Endothelial cell (in vitro differentiated cells): ENCODE results near the gene RPL36. TPM values are rescaled to one million over a fixed set of nuclear protein-coding genes. Genes with fewer than 3 reads are reported as not detected.

Experiments
- DNase-seq: peaks from one replicate; pipeline ENCODE4 v3.0.0; 2021; ENCODE audit warnings: low spot score
- H3K27ac Mint-ChIP-seq: one replicate; pipeline ENCODE4 v1.8.0; 2021; ENCODE audit warnings: mixed read lengths, inconsistent platforms; ENCODE audit not compliant: unreplicated experiment
- H3K27me3 Mint-ChIP-seq: one replicate; pipeline ENCODE4 v1.8.0; 2021; ENCODE audit warnings: mild to moderate bottlenecking, moderate library complexity, mixed read lengths, inconsistent platforms; ENCODE audit not compliant: unreplicated experiment
- H3K36me3 Mint-ChIP-seq: one replicate; pipeline ENCODE4 v1.8.0; 2021; ENCODE audit warnings: mild to moderate bottlenecking, low read depth, mixed read lengths, inconsistent platforms; ENCODE audit not compliant: unreplicated experiment
- H3K4me1 Mint-ChIP-seq: one replicate; pipeline ENCODE4 v1.8.0; 2021; ENCODE audit warnings: mild to moderate bottlenecking, mixed read lengths, inconsistent platforms; ENCODE audit not compliant: unreplicated experiment
- H3K4me3 Mint-ChIP-seq: one replicate; pipeline ENCODE4 v1.8.0; 2021; ENCODE audit warnings: mild to moderate bottlenecking, mixed read lengths, inconsistent platforms; ENCODE audit not compliant: unreplicated experiment
- H3K9me3 Mint-ChIP-seq: one replicate; pipeline ENCODE4 v1.8.0; 2021; ENCODE audit warnings: mixed read lengths, inconsistent platforms; ENCODE audit not compliant: unreplicated experiment
- CTCF ChIP-seq: fragments of 200-600 bp; sonication (generic); IDR thresholded peaks from one replicate; pipeline ENCODE4 v1.5.0; 2021; ENCODE audit warnings: antibody characterized with exemption; ENCODE audit not compliant: unreplicated experiment
- total RNA-seq: library from RNA; stranded (reverse); fragmentation: NEBNext Ultra II Directional; extraction: Animal tissue kit (Norgen Biotek cat#: 25700); gene quantifications from one replicate; pipeline ENCODE4 v1.2.1, GENCODE V29; 2021; ENCODE audit not compliant: unreplicated experiment

Gene RPL36
- total RNA-seq, 1 donor from 2014 or later = 910 TPM

- TF ChIP-seq CTCF = no peak
- DNase-seq = no peak
- no peak overlapping the region for H3K27ac Mint-ChIP-seq
- no peaks in the 10 kb centered on the region for H3K9me3 Mint-ChIP-seq
- H3K4me3 Mint-ChIP-seq = no peak overlapping the region
- no peaks in the 10 kb centered on the region for H3K4me1 Mint-ChIP-seq
- H3K27me3 Mint-ChIP-seq = peaks cover 8% of the 10 kb centered on the region
- no peaks in the 10 kb centered on the region for H3K36me3 Mint-ChIP-seq
Measured at GRCh38 chr19:5738423-5738822, 48.3 kb downstream of the RPL36 start.

Other genes with a start within 250 kb of the RPL36 start
- not detected for gene ZNRF4, start 234.9 kb upstream of the RPL36 start, total RNA-seq
- 0.33 TPM for gene TINCR, start 122.3 kb upstream of the RPL36 start, total RNA-seq
- gene SAFB2, start 67.5 kb upstream of the RPL36 start, total RNA-seq = 85.5 TPM
- 113 TPM for gene SAFB, start 67.2 kb upstream of the RPL36 start, total RNA-seq
- 23.6 TPM for gene MICOS13, start 9.8 kb upstream of the RPL36 start, total RNA-seq
- 11.8 TPM for gene HSD11B1L, start 9.3 kb upstream of the RPL36 start, total RNA-seq
- 64.4 TPM for gene LONP1, start 29.9 kb downstream of the RPL36 start, total RNA-seq
- gene CATSPERD, start 30.3 kb downstream of the RPL36 start, total RNA-seq = not detected
- gene PRR22, start 94.5 kb downstream of the RPL36 start, total RNA-seq = 2.2 TPM
- gene DUS3L, start 100.9 kb downstream of the RPL36 start, total RNA-seq = 16.2 TPM
- 0.56 TPM for gene NRTN, start 114.8 kb downstream of the RPL36 start, total RNA-seq
- 0.18 TPM for gene FUT6, start 149.4 kb downstream of the RPL36 start, total RNA-seq
- 1.4 TPM for gene FUT3, start 161.2 kb downstream of the RPL36 start, total RNA-seq
- not detected for gene FUT5, start 180.2 kb downstream of the RPL36 start, total RNA-seq
- 211 TPM for gene NDUFA11, start 213.5 kb downstream of the RPL36 start, total RNA-seq
- gene VMAC, start 214.6 kb downstream of the RPL36 start, total RNA-seq = 8.9 TPM
- 9.3 TPM for gene CAPS, start 224.0 kb downstream of the RPL36 start, total RNA-seq